Head of caudate nucleus (tissue), 42 donors: ENCODE results near the gene MDM1.

Source experiments
- DNase-seq, 42 donors: peaks; one replicate each; pipeline versions ENCODE4 v3.0.0 to v3.0.0-alpha.2; 2020 to 2021; ENCODE audit warnings: mixed read lengths in 7 of 42
- intact Hi-C: fragments of 100-400 bp; cut with DNase I; formaldehyde crosslinking; loops from one replicate; pipeline ENCODE4 v1.15.0; 2022

MDM1 gene

DNA sequence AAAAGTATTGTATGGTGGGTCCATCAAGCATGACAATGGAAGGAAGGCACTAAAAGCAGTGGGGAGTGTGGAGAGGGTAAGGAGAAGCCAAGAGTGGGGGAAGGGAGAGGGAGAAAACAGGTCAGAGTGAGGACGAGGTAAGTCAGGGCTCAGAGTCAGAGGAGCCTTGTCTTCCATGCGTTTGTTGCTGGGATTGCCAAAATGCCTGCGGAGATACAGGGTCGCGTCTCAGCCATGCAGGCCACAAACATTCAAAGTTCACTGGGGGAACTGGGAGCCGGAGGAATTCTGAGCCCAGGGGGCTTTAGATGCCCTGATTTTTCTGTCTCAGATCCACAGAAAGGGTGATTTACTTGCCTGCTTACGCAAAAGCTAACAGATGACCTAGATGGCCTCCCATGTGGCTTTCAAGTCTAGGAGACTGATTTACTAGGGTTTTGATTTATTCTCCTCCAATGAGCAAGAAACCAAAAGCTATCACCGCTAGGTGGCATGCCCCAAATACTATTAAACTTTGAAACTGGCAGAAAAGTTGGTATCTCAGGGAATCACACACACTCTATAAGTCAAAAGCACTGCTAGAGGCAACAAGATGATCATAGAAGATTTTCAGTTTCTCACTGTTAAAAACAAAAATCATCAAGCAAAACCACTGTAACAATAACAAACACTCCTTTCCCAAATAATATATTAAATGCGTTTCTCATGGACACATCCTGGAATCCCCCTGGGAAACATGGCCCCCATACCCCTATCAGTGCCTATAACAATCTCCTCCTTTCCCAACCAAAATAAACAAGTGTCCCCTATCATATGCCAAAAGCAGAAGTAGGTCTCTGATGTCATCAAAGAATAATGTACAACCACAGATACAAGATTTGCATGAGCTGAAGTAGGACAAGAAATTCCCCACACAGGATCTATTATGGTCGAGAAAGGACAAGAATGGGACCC, 26.6 kb upstream of the MDM1 start:
- intact Hi-C loops: no loop called here

DNA sequence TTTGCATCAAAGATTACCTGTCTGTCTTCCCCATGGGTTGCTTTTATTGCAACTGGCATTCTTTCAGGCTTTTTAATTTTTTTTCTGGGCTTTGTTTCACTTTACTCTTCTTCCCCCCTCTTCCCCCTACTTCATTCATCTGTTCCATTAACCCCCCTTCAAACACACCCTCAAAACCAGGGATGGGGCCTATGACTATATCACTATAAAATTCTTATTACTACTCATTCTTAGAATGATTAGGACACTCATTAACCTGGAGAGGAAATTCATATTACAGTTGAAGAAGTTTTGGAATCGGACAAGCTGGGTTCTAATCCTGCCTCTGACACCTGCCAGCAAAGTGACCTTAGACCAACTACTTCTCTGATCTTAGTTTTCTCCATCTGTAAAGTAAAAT, 24.8 kb upstream of the MDM1 start:
- no peak for DNase-seq
- intact Hi-C loops: no loop called here

More for the DNA sequence above, 26.6 kb upstream of the MDM1 start:
- peak in 36 of 42 donors; percentile 6 to 80 (median 54) for DNase-seq

DNA sequence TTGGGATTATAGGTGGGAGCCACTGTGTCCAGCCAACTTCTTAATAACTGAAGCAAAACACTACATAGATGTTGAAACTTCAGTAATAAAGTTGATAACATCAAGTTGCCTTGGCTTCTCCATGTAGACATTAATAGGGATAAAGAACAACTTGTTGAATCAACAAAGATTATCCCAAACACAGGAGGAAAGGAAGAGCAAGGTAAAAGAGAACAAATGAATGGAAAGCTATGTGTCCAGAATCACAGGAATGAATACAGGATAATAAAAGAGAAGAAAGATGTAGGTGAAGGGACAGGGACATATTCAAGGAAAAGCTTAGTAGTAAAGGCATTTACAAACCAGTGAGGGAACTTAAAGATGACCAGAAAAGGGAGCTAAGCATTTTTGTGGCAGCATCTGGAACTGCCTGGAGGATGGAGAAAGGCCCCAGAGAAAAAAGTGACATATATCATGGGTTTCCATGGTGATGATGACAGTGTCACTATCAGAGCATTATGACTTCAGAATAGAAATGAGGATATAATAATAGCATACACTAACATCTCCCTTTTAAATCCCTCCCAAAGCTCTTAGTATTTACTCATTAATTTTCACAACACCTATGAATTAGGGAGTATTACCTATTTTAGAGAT, 24.0 kb upstream of the MDM1 start:
- intact Hi-C loops: no loop called here
- no peak for DNase-seq

DNA sequence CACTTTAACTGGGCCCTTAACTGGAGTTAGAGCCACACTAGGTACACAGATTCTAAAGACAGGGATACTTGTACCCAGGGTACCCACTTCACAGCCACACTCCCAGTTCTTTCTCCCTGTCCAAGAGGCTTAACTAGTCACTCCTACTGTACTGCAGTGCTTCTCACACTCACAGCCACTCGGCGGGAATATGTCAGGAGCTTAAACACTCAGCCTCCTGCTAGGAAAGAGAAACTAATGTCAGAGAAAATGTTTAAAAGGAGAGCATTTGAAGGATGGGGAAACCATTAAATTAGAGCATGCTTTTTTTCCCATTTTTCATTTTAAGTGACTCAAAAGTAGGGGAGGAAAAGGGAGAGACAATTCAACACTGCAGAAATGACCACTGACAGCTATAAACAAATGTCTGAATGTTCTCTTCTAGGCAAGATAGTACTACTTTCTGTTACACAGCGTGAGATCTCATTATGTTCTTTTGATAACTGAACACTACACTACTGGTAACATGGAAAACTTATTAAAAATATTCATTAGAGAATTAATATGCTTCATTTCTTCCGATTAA, 22.9 kb upstream of the MDM1 start:
- DNase-seq: no peak
- intact Hi-C loops: no loop called here

- intact Hi-C loops: no loop called here
- no peak for DNase-seq
Measured at GRCh38 chr12:68352067-68352466, 19.9 kb upstream of the MDM1 start.

GRCh38 chr12:68350753-68351152, 18.6 kb upstream of the MDM1 start:
- intact Hi-C loops: no loop called here

DNA sequence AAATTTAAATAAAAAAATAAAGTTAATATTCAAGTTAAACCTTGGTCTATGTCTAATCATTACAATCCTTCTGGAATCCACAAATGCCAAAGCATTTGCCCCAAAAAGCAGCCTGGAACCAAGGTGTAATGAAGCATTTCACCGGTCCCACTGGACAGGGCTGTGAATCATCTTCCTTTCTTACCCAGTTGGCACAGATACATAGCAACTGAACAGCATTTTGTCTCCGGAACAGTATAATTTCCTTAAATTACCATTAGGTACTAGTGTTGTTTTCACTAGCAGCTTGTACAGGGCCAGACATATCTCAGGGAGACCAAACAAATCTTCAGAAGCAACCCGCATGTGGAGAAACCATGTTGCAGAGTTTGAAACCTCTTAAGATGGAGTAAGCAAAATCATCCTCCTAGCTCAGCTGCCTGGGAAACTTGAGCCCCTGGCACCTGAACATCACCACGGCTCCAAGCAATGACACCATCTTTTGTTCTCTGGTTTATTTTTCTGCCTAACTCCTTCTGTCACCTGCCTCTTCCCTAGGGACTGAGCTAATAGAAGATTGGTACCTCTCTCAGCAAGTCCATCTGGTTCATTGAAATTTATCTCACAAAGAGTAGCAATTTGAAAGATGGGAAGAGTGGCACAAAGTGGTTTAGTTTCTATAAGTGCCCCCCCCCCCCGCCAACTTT, 17.9 kb upstream of the MDM1 start:
- no peak for DNase-seq
- intact Hi-C loops: no loop called here

More at GRCh38 chr12:68350753-68351152, 18.6 kb upstream of the MDM1 start:
- DNase-seq: no peak

DNA sequence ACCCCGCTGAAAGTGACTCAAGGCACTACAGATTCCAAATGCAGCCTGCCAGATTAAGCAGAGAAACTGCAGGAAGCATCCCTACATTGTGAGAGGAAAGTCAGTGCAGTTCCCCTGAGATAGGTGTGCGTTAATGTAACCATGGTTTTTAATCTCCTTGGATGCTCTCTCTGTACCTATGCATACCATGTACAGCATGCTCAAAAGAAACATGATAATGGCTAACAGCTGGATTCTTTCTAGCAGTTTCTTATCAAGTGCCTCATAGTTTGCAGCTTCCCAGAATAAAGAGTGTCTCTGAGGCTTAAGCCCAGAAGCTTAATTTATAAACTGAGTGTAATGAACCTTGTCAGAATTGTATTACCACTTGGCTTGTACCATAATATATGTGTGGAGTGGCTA, 17.1 kb upstream of the MDM1 start:
- DNase-seq: peak in 6 of 42 donors; percentile 4 to 30 (median 17)
- intact Hi-C loops: no loop called here

DNA sequence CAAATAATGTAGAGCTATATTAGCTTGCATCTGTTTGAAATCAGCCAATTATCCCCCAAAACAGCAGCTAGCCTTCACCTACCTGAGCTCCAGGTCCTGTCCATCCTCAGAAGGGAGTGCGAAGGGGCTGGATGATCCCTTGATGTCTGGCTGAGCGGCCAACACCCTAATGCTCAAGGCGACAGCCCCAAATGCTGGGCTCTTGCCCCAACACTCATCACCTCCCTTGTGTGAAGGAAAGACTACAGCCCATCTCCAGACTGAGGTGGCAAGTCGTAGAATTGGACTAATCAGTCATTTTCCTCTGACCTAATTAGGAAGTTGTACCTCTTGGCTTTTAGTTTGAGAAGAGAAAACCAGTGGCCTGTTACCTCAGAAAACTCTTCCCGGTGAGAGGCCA, 16.3 kb upstream of the MDM1 start:
- intact Hi-C loops: no loop called here
- DNase-seq: no peak

- DNase-seq: no peak
- intact Hi-C loops: no loop called here
Measured at GRCh38 chr12:68345763-68346162, 13.6 kb upstream of the MDM1 start.

DNA sequence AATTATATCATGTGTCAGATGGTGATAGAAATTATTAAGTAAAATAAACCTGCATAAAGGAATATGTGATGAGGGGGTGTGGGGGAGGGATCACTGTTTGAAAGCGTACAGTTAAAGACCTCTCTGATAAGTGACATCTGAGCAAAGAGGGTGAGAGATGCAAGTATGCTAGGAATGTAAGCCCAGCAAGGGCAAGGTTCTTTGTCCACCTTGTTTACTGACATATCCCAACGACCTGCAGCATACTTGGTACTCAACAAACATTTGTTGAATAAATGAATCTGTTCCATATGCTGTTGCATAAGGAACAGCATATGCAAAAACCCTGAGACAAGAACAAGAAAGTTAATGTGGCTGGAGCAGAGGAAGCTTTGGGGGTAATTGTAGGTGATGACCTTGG, 12.0 kb upstream of the MDM1 start:
- intact Hi-C loops: no loop called here
- no peak for DNase-seq

DNA sequence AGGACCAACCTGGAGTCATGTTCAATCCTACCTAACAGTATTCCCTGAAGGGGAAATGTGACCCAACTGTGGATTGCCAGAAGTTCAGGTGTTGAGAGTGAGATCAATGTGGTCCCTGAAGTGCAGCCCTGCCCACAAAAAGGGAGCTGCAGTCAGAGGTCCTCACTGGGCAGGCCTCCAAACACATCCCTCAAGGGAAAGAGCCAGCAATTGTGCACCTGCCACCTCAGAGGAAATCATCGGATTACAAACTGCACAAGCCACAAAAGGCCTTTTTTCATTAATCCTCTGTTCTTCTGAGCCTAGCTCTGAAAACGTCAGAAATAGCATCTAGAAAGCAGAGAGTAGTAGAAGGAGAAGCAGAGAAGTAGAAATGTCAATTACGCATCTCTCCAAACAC, 10.8 kb upstream of the MDM1 start:
- no peak for DNase-seq
- intact Hi-C loops: no loop called here

- DNase-seq: no peak
- intact Hi-C loops: no loop called here
Measured at GRCh38 chr12:68341822-68342221, 9.7 kb upstream of the MDM1 start.

DNA sequence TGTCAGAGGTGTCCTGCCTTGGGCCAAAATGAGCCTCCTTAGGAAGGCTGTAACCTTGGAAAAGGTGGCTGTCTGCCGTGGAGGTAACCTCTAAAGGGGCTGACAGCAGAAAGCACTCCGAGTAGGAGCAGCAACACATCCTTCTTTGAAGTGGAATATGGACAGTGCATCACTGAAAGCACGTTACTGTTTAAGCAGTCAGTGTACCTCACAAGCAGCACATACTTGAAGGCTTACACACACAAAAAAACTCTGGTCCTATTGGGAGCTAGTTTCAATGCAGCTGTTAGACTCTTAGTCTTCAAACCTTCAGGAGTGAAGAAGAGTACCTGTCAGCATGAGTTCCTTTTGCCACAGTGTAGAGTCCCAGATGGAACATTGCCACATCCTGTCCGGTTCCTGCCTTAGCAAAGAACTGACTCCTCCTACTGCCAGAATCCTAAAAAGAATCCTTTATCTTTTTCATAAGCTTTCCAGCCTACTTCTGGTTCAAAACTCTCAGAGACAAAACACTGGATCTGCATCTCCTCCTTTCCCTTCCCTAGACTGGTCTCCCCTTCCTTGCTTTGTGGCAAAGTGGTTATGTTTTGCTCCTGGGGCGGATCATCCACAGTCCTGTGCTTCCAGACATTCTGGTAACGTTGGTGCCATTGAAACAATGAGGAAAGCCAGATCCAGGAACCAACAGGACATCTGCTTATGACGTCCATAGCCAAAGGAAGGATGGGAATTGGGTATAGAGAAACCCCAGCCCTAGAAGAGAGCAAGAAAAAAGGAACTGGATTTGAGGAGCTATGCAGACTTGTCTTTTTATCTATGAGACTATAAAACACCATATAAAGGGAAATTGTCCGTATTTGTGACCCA, 8.5 kb upstream of the MDM1 start:
- intact Hi-C loops: no loop called here
- no peak for DNase-seq

- intact Hi-C loops: no loop called here
- DNase-seq: no peak
Measured at GRCh38 chr12:68336889-68337303, 4.7 kb upstream of the MDM1 start.

GRCh38 chr12:68335462-68335861, 3.3 kb upstream of the MDM1 start:
- no peak for DNase-seq
- intact Hi-C loops: no loop called here

GRCh38 chr12:68334132-68334531, 2.0 kb upstream of the MDM1 start:
- intact Hi-C loops: no loop called here
- peak in 4 of 42 donors; percentile 10 to 50 (median 12) for DNase-seq

GRCh38 chr12:68332728-68333630, 817 bp upstream of the MDM1 start:
- intact Hi-C loops: no loop called here
- no peak for DNase-seq
